Measurements from ENCODE around the gene SPATA13.

- TF ChIP-seq, protein P1, sequence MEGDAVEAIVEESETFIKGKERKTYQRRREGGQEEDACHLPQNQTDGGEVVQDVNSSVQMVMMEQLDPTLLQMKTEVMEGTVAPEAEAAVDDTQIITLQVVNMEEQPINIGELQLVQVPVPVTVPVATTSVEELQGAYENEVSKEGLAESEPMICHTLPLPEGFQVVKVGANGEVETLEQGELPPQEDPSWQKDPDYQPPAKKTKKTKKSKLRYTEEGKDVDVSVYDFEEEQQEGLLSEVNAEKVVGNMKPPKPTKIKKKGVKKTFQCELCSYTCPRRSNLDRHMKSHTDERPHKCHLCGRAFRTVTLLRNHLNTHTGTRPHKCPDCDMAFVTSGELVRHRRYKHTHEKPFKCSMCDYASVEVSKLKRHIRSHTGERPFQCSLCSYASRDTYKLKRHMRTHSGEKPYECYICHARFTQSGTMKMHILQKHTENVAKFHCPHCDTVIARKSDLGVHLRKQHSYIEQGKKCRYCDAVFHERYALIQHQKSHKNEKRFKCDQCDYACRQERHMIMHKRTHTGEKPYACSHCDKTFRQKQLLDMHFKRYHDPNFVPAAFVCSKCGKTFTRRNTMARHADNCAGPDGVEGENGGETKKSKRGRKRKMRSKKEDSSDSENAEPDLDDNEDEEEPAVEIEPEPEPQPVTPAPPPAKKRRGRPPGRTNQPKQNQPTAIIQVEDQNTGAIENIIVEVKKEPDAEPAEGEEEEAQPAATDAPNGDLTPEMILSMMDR (IDR thresholded peaks at IDR 0.05), result no peak
- TF ChIP-seq POLR2AphosphoS5 (IDR thresholded peaks at IDR 0.05) (no peak), POLR2A (IDR thresholded peaks at IDR 0.05) (no peak)
Observed at GRCh38 chr13:24247016-24247415, 86.5 kb downstream of the SPATA13 start.
